HG03571 (cell line): Measurements from ENCODE around the gene IFT80.

Experiments used
- ATAC-seq: cut with Tn5 transposase; IDR thresholded peaks from one replicate; pipeline ENCODE4 v1.9.1; 2021; ENCODE audit not compliant: unreplicated experiment

The IFT80 gene

DNA sequence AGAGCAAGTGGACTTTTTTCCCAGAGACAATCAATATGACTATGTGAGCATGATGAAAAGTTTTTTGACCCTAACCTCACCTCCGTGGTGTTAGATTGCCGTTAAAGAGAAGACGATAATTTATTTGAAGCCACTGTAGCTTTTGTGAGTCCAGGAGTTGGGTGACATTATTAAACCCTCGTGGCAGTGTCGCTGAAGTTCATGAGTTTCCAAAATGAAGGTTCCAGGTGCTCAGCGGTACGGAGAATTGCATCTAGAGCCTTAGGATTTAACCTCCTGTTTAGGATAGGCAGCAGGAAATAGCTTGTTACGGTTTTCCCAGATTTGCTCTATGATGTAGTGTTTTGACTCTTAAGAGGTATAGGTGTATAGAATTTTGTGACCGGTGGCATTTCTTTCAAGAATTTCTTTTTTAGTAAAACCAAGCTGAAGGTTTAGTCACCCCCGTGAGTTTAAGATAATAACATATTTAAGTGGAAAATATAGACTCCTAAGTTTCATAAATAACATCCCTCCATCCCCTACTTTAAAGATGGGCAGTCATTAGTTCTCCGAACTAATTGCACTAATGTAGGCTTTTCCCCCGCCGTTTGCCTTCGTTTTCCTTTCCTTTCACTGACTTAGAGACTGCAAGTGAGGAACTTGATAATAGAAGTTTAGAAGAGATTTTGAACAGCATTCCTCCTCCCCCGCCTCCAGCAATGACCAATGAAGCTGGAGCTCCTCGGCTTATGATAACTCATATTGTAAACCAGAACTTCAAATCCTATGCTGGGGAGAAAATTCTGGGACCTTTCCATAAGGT is 2.5 kb upstream of the IFT80 start:
- no peak for ATAC-seq

DNA sequence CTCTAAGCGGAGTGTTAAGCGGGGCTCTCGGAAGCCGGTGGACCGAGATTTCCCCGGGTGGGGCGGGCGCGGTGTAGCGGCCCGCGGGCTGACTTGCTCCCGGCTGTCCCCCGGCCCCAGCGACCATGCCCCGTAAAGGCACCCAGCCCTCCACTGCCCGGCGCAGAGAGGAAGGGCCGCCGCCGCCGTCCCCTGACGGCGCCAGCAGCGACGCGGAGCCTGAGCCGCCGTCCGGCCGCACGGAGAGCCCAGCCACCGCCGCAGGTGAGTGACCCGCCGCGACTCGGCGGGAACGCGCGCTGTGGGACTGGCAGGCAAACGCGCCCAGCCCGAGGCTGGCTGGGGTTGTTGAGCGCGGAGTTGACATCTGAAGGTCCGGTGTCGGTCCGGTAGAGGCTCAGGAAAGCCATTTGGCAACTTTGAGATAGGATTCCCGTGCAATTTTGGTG is 1.7 kb upstream of the IFT80 start:
- ATAC-seq = no peak

DNA sequence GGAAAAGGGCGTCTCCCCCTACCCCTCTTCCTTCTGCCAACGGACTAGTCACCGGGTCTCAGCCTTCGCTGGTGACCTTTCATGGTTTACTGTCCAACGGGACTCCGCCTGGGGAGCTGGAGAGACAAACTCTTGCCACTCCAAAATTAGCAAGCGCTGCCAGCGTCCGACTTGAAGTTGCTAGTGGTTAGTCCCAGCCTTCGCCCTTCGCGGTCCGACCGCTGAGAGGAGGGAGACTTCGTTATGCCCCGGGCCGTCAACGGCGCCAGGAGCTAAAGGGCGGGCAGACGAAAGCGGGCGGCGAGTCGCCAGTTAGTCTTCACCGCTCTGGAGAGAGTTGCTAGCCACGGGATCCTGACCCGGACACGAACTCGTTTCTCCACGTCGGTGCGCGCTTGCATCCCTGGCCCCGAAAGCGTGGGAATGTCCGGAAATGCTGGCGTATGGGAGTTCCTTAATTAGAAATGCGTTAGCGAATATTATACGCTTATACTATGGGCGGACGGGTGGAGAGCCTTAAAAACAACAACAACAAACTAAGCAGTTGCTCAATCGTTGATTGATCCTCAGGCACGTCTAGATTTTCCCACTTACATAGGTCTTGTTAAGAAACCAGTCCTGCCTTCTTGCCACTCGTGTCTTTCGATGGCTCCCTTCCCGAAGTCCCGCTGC is 1.1 kb upstream of the IFT80 start:
- ATAC-seq = peak; percentile 7

DNA sequence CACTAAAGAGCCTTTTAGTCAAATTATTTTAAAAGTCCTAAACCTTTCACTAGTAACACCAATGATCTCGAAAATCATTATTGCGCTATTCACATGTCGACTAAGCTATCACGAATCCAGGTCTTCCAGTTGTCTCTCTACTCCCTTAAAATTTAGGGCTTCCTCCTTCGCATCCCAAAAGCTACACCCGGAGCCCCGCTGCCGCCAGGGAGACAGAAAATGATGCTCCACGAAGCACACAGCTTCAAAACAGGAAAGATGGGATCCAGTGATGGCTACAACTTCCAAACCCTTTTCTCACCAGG is 253 bp downstream of the IFT80 start:
- ATAC-seq = peak; percentile 7

DNA sequence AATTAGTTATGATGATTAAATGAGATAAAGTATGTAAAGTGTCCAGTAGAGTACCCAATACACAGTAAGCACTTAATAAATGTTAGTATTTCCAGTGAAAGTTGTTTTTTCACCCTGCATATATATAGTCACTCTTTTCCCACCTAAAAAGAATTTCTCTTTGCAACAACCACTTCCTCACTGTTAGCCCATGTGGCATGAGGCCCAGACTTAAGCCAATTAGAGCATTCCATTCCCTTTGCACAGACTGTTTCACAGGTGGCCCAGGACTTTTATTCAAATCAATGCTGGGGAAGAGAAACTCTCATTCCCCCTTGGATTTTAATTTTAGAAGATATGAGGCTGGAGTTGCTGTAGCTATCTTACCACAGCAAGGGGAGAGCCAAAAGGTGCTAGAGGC is 3.7 kb downstream of the IFT80 start:
- no peak for ATAC-seq

DNA sequence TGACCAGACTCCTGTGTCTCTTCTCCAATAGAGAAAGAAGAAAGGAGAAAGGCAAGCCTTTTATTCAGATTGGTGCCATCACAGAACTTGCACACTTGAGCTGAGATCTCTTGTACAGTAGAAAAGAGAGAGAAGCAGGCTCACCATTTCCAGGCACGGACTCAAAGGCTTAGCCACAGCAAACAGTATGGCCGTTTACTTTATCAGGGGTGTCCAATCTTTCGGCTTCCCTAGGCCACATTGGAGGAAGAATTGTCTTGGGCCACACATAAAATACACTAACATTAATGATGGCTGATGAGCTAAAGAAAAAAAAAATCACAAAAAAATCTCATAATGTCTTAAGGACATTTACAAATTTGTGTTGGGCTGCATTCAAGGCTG is 5.0 kb downstream of the IFT80 start:
- ATAC-seq = no peak

DNA sequence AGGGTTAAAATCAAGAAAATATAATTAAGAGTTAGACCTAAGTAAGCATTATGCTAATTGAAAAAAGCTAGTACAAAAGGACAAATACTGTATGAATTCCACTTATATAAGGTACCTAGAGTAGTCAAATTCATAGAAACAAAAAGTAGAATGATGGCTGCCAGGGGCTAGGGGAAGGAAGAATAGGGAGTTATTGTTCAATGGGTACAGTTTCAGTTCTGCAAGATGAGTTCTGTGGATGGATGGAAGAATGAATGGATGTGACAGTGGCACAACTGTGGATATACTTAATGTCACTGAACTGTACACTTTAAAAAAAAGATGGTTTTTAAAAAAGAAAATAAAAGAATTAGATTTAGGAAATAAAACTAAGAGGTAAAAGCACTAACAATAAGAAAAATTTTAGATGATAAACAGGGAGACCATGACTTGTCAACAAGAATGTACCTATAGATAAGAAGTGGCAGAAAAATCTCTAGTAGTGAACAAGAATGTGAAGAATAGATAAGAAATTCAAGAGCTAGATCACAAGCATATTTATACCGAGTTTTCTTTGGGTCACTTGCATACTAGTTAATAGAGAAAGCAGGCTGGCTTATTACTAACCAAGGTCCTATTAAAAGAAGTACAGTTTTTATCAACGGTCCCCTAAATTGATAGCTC is 5.5 kb downstream of the IFT80 start:
- ATAC-seq = no peak

DNA sequence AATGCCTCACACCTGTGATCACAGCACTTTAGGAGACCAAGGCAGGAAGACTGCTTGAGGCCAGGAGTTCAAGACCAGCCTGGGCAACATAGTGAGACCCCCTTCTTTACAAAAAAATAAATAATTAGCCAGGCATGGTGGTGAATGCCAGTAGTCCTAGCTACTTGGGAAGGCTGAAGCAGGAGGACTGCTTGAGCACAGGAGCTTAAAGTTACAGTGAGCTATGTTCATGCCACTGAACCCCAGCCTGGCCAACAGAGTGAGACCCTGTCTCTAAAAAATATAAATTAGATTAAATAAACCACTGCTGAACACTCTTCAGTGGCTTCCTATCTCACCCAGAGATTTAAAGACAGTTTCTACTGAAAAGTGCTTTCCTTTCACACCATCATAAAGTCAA is 6.2 kb downstream of the IFT80 start:
- no peak for ATAC-seq

DNA sequence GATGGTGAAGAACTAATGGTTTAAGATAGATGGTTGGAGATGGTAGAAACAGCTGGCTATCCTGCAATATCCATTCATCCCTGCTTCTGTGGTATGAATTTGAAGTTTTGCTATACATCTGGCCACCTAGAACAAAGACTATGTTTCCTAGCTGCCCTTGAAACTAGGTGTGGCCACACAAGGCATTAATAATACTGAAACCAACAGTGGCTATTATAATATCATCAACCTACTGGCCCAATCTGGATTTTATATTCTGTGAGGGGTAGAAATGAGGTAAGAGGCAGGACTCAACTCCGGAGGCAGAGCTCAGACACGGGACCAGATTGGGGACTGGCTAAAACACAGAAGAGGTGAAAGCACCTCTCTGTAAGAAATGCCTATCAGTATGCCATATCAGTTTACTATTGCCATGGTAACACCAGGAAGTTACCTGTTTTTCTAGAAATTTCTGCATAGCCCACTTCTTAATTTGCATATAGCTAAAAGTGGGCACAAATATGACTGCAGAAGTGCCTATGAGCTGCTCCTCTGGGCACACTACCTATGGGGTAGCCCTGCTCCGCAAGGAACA is 8.4 kb downstream of the IFT80 start:
- ATAC-seq = no peak

DNA sequence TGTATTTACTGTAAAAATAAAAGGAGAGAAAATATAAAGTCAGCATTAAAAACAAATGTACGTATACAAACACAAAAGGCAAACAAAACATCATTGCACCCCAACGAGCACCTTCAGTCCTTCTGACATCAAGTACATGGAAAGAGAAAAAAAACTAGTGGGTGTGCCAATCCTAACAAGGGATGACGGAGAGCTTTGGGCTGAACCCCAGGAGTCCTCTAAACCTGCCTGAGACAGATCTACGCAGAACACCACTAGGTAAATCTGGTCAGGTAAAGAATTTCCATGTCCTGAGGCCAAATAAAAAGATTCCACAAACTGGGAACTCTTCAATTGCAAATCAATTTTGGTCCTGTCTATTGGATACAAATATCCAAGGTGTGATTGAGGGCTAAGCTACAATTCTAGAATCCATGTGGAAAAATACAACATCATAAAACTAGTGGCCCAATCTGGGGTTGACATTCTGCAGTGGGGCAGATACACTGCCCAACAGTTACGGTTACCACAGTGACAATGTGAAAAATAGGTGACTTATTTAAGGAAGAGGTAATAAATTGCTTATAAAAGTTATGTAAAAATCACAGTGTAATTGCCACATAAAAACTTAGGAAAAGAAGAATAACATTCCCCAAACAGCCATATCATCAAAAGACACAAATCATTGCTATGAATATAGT is 14.2 kb downstream of the IFT80 start:
- no peak for ATAC-seq

DNA sequence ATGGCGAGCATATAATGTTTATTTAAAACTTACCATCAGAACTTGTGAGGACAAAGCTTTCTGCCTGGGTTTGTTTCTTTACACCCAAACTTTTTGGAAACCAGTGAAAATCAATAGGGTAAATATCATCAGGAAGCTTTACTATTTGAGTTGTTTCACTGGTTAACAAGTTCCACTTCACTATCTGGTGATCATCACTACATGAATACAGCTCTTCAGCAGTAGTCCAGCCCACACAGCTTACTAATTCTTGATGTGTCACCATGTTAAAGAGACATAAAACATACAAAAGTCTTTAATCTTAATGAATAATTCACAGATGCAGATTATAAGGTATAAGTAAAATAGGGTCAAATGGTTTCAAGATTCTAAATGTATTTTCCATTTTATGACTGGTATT is 17.6 kb downstream of the IFT80 start:
- ATAC-seq = no peak

DNA sequence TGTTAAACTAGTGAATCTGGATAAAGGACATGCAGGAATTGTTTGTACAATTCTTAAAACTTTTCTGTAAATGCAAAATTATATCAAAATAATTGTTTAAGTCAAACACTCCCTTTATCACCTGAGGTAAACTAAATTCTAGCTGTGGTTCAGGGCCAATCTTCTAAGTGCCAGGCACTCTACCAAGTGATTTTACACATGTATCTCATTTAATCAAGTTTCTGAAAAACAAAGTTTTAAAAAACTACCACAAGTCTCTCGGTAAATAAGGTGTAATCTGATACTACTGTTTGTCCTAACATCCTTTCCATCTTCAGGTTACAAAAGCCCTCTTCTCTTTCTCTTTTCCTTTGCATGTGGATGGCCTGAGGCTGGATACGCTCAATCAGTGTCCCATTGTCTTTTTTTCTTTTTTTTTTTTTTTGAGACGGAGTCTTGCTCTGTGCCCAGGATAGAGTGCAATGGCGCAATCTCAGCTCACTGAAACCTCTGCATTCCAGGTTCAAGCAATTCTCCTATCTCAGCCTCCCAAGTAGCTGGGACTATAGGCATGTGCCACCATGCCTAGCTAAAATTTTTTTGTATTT is 19.3 kb downstream of the IFT80 start:
- ATAC-seq = no peak

DNA sequence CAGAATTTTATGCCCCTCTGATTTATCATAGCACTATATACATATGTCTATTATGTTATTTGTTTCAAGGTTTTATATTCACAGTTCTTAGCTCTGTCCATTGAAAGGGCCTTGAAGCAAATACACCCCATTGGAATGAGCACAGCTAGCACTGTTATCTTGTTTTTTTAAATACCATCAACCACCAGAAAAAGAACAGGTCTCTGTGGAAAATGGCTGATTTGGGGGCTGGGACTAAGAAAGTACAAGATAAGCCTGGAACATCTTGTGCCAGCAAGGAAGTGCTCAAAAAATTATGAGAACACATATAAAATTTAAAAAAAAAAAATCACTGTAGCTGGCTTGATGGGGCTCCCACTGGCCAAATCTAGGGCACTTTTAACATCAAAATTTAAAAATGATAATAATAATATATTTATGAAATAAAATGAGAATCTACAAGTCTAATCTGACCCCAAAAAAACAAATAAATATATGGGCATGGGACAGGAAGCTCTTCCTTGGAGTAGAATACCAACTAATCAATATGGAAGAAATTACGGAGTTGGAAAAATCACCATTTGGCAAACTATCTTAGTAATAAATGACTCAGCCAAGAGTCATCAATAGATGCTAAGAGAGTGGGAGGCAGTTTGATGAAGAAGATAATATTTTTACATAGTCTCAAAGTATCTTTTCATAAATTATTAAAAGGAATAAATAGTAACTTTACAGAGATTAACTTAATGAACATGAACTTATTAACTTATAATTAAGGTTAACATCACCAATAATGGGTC is 20.5 kb downstream of the IFT80 start:
- no peak for ATAC-seq

DNA sequence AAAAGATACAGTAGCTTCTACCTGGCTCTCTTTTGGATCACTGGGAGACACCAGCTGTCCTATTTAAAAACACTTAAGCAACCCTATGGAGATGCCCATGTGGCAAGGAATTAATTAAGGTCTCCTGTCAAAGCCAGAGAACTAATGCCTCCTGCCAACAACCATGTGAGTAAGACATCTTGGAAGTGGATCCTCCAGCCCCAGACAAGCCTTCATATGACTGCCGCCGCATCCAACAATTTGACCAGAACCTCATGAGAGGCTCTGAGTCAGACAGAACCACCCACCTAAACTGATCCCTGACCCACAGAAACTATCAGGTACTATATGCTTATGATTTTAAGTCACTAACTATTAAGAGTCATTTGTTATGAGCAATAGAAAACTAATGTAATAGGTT is 22.3 kb downstream of the IFT80 start:
- ATAC-seq = no peak

DNA sequence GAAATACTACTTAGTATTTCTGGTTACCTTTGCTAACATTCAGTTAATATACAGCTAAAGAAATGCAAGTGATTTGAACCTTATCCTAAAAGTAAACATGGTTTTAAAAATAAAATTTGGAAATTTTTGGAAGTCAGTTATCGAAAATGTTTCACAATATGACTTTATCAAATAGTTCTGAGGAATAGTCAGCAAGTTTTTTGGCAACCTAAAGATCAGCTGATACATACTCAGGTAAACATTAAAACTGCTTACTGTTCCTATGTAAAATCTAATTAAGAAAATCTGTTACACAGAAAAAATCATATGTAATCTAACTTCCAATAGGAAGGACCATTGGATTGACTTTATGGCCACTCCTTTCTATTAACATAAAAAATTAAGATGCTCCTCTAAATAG is 24.1 kb downstream of the IFT80 start:
- ATAC-seq = no peak

DNA sequence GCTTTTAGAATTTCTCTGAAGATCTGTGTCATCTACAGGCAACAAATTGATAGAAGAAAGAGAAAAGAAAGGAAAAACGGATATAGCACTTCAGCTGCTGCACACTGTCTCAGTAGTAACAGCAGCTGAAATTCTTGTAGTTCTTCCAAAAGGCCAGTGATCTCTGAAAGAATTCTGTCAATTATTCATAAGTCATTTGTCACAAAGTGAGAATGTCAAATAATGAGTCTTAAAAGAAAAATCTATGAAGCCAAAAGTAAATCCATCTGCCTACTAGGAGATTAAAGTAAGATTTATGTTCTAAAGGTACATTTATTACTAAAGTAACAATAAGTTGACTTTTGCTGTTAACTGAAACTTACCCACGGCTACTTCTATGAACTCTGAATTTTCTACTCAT is 24.6 kb downstream of the IFT80 start:
- ATAC-seq = no peak

DNA sequence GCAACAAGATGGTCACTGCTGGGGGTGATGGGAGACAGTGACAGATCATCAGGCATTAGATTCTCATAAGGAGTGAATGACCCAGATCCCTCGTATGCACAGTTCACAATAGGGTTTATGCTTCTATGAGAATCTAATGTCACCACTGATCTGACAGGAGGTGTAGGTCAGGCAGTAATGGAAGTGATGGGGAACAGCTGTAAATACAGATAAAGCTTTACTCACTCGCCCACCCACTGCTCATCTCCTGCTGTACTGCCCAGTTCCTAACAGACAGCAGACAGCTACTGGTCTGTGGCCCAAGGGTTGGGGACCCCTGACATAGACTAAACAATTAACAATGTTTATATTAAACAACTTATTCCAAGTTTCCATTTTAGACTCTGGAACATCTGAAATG is 25.4 kb downstream of the IFT80 start:
- no peak for ATAC-seq

DNA sequence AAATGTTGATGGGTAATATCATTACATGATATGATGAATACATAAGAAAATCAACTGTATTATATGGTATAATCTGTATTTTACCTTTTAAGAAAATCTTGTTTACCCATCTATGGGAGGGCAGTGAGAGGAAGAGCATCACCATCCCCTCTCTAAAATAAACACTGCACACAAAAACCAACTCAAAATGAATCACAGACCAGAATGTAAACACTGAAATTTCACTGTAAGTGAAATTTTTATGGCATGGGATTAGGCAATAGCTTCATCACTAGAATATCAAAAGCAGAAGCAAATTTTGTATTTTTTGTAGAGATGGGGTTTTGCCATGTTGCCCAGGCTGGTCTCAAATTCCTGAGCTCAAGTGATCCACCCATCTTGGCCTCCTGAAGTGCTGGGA is 26.2 kb downstream of the IFT80 start:
- ATAC-seq = no peak

DNA sequence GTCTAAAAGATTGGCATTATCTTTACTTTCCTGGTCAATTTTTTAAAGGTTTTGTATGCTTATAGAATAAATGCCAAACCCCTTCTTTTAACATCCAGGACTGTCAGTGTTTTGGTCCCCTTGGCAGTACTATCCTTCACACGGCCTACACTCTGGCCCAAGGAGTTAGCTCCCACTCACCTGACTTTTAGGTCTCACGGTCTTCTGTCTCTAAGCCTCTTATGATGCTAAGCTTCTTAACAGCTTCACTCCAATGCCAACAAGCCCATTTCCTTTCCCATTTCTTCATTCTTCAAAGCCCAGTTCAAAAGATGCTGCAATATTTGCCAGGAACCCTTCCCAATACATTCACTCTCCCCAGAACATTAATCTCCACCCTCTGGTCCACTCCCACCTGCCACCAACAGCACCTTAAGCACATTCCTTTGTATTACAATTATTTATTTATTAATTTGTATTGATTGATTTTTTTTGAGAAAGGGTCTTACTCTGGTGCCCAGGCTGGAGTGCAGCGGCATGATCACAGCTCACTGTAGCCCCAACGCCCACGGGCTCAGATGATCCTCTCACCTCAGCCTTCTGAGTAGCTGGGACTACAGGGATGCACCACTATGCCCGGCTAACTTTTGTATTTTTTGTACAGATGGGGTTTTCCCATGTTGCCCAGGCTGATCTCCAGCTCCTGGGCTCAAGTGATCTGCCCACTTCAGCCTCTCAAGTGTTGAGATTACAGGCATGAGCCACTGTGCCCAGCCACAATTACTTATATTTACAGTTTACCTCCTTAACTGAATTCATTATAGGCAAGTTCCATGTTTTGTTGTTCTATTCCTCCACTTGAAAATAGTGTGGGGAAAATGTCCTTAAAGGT is 27.8 kb downstream of the IFT80 start:
- ATAC-seq = no peak
